ENCODE data around the gene PPP1R12B. TPM values are rescaled to one million over a fixed set of nuclear protein-coding genes. Genes with fewer than 3 reads are reported as not detected.
A peak's percentile ranks its signal among the peaks of the same experiment; 100 is the strongest.

The PPP1R12B gene
- total RNA-seq, 1 donor from 2014 or later: 404 TPM

GRCh38 chr1:202569393-202570322 lies 221.2 kb downstream of the PPP1R12B start:
- intact Hi-C loops (cut with DNase I): loop anchor here (2.0 to 5.0 kb wide), 2 partner anchors 29 to 62 kb away; no protein-coding TSS in a partner anchor
- DNase-seq (ENCODE audit: low spot score in 2 of 2): no peak
- TF ChIP-seq CTCF (IDR thresholded peaks at IDR 0.05): no peak
- Histone ChIP-seq H3K27me3 (no peaks in the 10 kb centered on the region), H3K27ac (peak overlapping the region; percentile 78 to 79), H3K4me3 (no peak overlapping the region), H3K4me1 (peaks cover 7 to 77% of the 10 kb centered on the region in 2 donors), H3K9me3 (no peaks in the 10 kb centered on the region), H3K36me3 (peaks cover 63 to 76% of the 10 kb centered on the region in 2 donors)

GRCh38 chr1:202571719-202572339 lies 223.3 kb downstream of the PPP1R12B start:
- no peaks in the 10 kb centered on the region for H3K9me3 ChIP-seq
- H3K36me3 ChIP-seq: peaks cover 72 to 75% of the 10 kb centered on the region in 2 donors
- TF ChIP-seq CTCF (IDR thresholded peaks at IDR 0.05): peak; percentile 61 to 73 (median 66)
- intact Hi-C loops (cut with DNase I): loop anchor here (2.0 to 5.0 kb wide), 2 partner anchors 17 to 65 kb away; no protein-coding TSS in a partner anchor
- H3K4me3 ChIP-seq: no peak overlapping the region
- peak overlapping the region; percentile 70 to 79 for H3K27ac ChIP-seq
- DNase-seq (ENCODE audit: low spot score in 2 of 2): no peak
- no peaks in the 10 kb centered on the region for H3K27me3 ChIP-seq
- peaks cover 14 to 75% of the 10 kb centered on the region in 2 donors for H3K4me1 ChIP-seq

GRCh38 chr1:202572867-202573266 lies 224.4 kb downstream of the PPP1R12B start:
- peaks cover 72 to 75% of the 10 kb centered on the region in 2 donors for H3K36me3 ChIP-seq
- H3K27ac ChIP-seq: peak overlapping the region; percentile 70 to 79
- no peaks in the 10 kb centered on the region for H3K9me3 ChIP-seq
- H3K4me3 ChIP-seq: no peak overlapping the region
- no peaks in the 10 kb centered on the region for H3K27me3 ChIP-seq
- H3K4me1 ChIP-seq: peaks cover 10 to 77% of the 10 kb centered on the region in 2 donors
- no peak for DNase-seq (ENCODE audit: low spot score in 2 of 2)
- intact Hi-C loops (cut with DNase I): loop anchor here (2.0 to 5.0 kb wide), 2 partner anchors 16 to 66 kb away; no protein-coding TSS in a partner anchor
- TF ChIP-seq CTCF (IDR thresholded peaks at IDR 0.05): no peak

GRCh38 chr1:202575918-202576653 lies 227.6 kb downstream of the PPP1R12B start:
- peaks cover 14 to 67% of the 10 kb centered on the region in 2 donors for H3K4me1 ChIP-seq
- peak overlapping the region; percentile 36 to 55 for H3K27ac ChIP-seq
- H3K9me3 ChIP-seq: no peaks in the 10 kb centered on the region
- intact Hi-C loops (cut with DNase I): no loop called here
- no peak for TF ChIP-seq CTCF (IDR thresholded peaks at IDR 0.05)
- no peaks in the 10 kb centered on the region for H3K27me3 ChIP-seq
- no peak for DNase-seq (ENCODE audit: low spot score in 2 of 2)
- no peak overlapping the region for H3K4me3 ChIP-seq
- H3K36me3 ChIP-seq: peaks cover 55 to 60% of the 10 kb centered on the region in 2 donors

- TF ChIP-seq CTCF (IDR thresholded peaks at IDR 0.05): no peak
- no peak overlapping the region for H3K4me3 ChIP-seq
- H3K36me3 ChIP-seq: peaks cover 57 to 60% of the 10 kb centered on the region in 2 donors
- H3K27ac ChIP-seq: peak overlapping the region; percentile 36 to 55
- no peaks in the 10 kb centered on the region for H3K27me3 ChIP-seq
- no peak for DNase-seq (ENCODE audit: low spot score in 2 of 2)
- intact Hi-C loops (cut with DNase I): no loop called here
- H3K9me3 ChIP-seq: no peaks in the 10 kb centered on the region
- peaks cover 14 to 60% of the 10 kb centered on the region in 2 donors for H3K4me1 ChIP-seq
Measured at GRCh38 chr1:202576816-202577215, 228.3 kb downstream of the PPP1R12B start.
